Activated T-cell treated with anti-CD3 and anti-CD28 coated beads, Interleukin-2, amount 50 U/mL, for 24 hours (primary cell): ENCODE results near the gene TUBA1C.
"Not testable (repeated sequence)": the region's sequence is repeated elsewhere in the genome, so short reads cannot be mapped to it uniquely, and the experiment has no call there.

ENCODE experiments used
- DNase-seq: peaks from one replicate; pipeline ENCODE4 v3.0.0-alpha.2; 2020
- H3K27ac Mint-ChIP-seq: 2 replicates; pipeline ENCODE4 v1.8.0; 2020; ENCODE audit warnings: mild to moderate bottlenecking, mixed read lengths
- H3K27me3 Mint-ChIP-seq: 2 replicates; pipeline ENCODE4 v1.8.0; 2020; ENCODE audit warnings: mixed read lengths
- H3K36me3 Mint-ChIP-seq: 2 replicates; pipeline ENCODE4 v1.8.0; 2020; ENCODE audit warnings: low read depth, mixed read lengths
- H3K4me1 Mint-ChIP-seq: 2 replicates; pipeline ENCODE4 v1.8.0; 2020; ENCODE audit warnings: low read depth, mixed read lengths
- H3K4me3 Mint-ChIP-seq: 2 replicates; pipeline ENCODE4 v1.8.0; 2020; ENCODE audit warnings: mild to moderate bottlenecking, moderate library complexity, mixed read lengths
- H3K9me3 Mint-ChIP-seq: 2 replicates; pipeline ENCODE4 v1.8.0; 2020; ENCODE audit warnings: mixed read lengths

TUBA1C gene

GRCh38 chr12:49264466-49264872 lies 413 bp upstream of the TUBA1C start:
- Mint-ChIP-seq H3K4me1 (peaks cover 46% of the 10 kb centered on the region), H3K27ac (peak overlapping the region; percentile 88), H3K9me3 (no peaks in the 10 kb centered on the region), H3K27me3 (no peaks in the 10 kb centered on the region), H3K4me3 (peak overlapping the region; percentile 96), H3K36me3 (peaks cover 48% of the 10 kb centered on the region)
- DNase-seq, result no peak

GRCh38 chr12:49269191-49269590 lies 4.3 kb downstream of the TUBA1C start:
- not testable (repeated sequence) for DNase-seq, H3K4me3 Mint-ChIP-seq, H3K27me3 Mint-ChIP-seq, H3K9me3 Mint-ChIP-seq
- peaks cover 42% of the 10 kb centered on the region for H3K4me1 Mint-ChIP-seq
- peak overlapping the region; percentile 98 for H3K27ac Mint-ChIP-seq
- peaks cover 91% of the 10 kb centered on the region for H3K36me3 Mint-ChIP-seq

GRCh38 chr12:49272790-49273725 lies 8.2 kb downstream of the TUBA1C start:
- peaks cover 60% of the 10 kb centered on the region for H3K36me3 Mint-ChIP-seq
- no peak for DNase-seq
- no peak overlapping the region for H3K4me3 Mint-ChIP-seq
- peaks cover 22% of the 10 kb centered on the region for H3K4me1 Mint-ChIP-seq
- peak overlapping the region; percentile 67 for H3K27ac Mint-ChIP-seq
- H3K9me3 Mint-ChIP-seq, result no peaks in the 10 kb centered on the region
- H3K27me3 Mint-ChIP-seq, result no peaks in the 10 kb centered on the region

- Mint-ChIP-seq H3K27me3 (no peaks in the 10 kb centered on the region), H3K36me3 (peaks cover 52% of the 10 kb centered on the region)
Observed at GRCh38 chr12:49273726-49274395, 9.0 kb downstream of the TUBA1C start.

GRCh38 chr12:49274396-49275069 lies 9.7 kb downstream of the TUBA1C start:
- DNase-seq, result no peak
- Mint-ChIP-seq H3K4me1 (peaks cover 10% of the 10 kb centered on the region), H3K9me3 (no peaks in the 10 kb centered on the region), H3K27me3 (no peaks in the 10 kb centered on the region), H3K4me3 (no peak overlapping the region), H3K36me3 (peaks cover 45% of the 10 kb centered on the region), H3K27ac (no peak overlapping the region)

More at GRCh38 chr12:49273726-49274395, 9.0 kb downstream of the TUBA1C start:
- Mint-ChIP-seq H3K4me3 (no peak overlapping the region), H3K4me1 (peaks cover 16% of the 10 kb centered on the region), H3K9me3 (no peaks in the 10 kb centered on the region), H3K27ac (no peak overlapping the region)
- no peak for DNase-seq

- H3K27ac Mint-ChIP-seq, result no peak overlapping the region
- H3K4me1 Mint-ChIP-seq, result peaks cover 2% of the 10 kb centered on the region
- peaks cover 24% of the 10 kb centered on the region for H3K36me3 Mint-ChIP-seq
- H3K4me3 Mint-ChIP-seq, result no peak overlapping the region
- H3K27me3 Mint-ChIP-seq, result no peaks in the 10 kb centered on the region
- no peak for DNase-seq
- H3K9me3 Mint-ChIP-seq, result no peaks in the 10 kb centered on the region
Observed at GRCh38 chr12:49276304-49277290, 11.7 kb downstream of the TUBA1C start.

- H3K9me3 Mint-ChIP-seq, result no peaks in the 10 kb centered on the region
- H3K27ac Mint-ChIP-seq, result no peak overlapping the region
- H3K4me1 Mint-ChIP-seq, result peaks cover 2% of the 10 kb centered on the region
- H3K4me3 Mint-ChIP-seq, result no peak overlapping the region
- peaks cover 16% of the 10 kb centered on the region for H3K36me3 Mint-ChIP-seq
- H3K27me3 Mint-ChIP-seq, result no peaks in the 10 kb centered on the region
- DNase-seq, result no peak
Observed at GRCh38 chr12:49277466-49277865, 12.6 kb downstream of the TUBA1C start.

GRCh38 chr12:49279706-49280159 lies 14.9 kb downstream of the TUBA1C start:
- Mint-ChIP-seq H3K4me1 (no peaks in the 10 kb centered on the region), H3K36me3 (no peaks in the 10 kb centered on the region), H3K4me3 (no peak overlapping the region)

GRCh38 chr12:49280545-49280944 lies 15.7 kb downstream of the TUBA1C start:
- H3K36me3 Mint-ChIP-seq, DNase-seq, H3K27ac Mint-ChIP-seq, H3K9me3 Mint-ChIP-seq, H3K4me1 Mint-ChIP-seq, H3K4me3 Mint-ChIP-seq: not testable (repeated sequence)
- H3K27me3 Mint-ChIP-seq, result peaks cover 10% of the 10 kb centered on the region

More at GRCh38 chr12:49279706-49280159, 14.9 kb downstream of the TUBA1C start:
- Mint-ChIP-seq H3K27ac (no peak overlapping the region), H3K9me3 (no peaks in the 10 kb centered on the region), H3K27me3 (peaks cover 8% of the 10 kb centered on the region)
- no peak for DNase-seq

- no peak overlapping the region for H3K27ac Mint-ChIP-seq
- no peak for DNase-seq
- no peaks in the 10 kb centered on the region for H3K4me1 Mint-ChIP-seq
- no peaks in the 10 kb centered on the region for H3K36me3 Mint-ChIP-seq
- no peak overlapping the region for H3K4me3 Mint-ChIP-seq
- H3K9me3 Mint-ChIP-seq, result no peaks in the 10 kb centered on the region
- peaks cover 17% of the 10 kb centered on the region for H3K27me3 Mint-ChIP-seq
Observed at GRCh38 chr12:49282302-49282701, 17.4 kb downstream of the TUBA1C start.

- H3K27me3 Mint-ChIP-seq, result peaks cover 21% of the 10 kb centered on the region
- not testable (repeated sequence) for H3K9me3 Mint-ChIP-seq, H3K36me3 Mint-ChIP-seq, H3K4me1 Mint-ChIP-seq, H3K27ac Mint-ChIP-seq, H3K4me3 Mint-ChIP-seq, DNase-seq
Observed at GRCh38 chr12:49282740-49283375, 18.0 kb downstream of the TUBA1C start.

GRCh38 chr12:49283541-49284429 lies 18.9 kb downstream of the TUBA1C start:
- DNase-seq, result no peak
- no peaks in the 10 kb centered on the region for H3K9me3 Mint-ChIP-seq
- H3K4me3 Mint-ChIP-seq, result no peak overlapping the region
- H3K27me3 Mint-ChIP-seq, result peaks cover 29% of the 10 kb centered on the region
- H3K4me1 Mint-ChIP-seq, result no peaks in the 10 kb centered on the region
- H3K27ac Mint-ChIP-seq, result no peak overlapping the region
- no peaks in the 10 kb centered on the region for H3K36me3 Mint-ChIP-seq
